IMR-90 (cell line): Measurements from ENCODE around the gene STXBP2. TPM values are rescaled to one million over a fixed set of nuclear protein-coding genes. Genes with fewer than 3 reads are reported as not detected.

Experiments
- ATAC-seq: fragments of 200-7000 bp; cut with Tn5 transposase; 2 replicates; pipeline ENCODE4 v1.9.1; 2020; ENCODE audit warnings: low read depth, mild to moderate bottlenecking, moderate library complexity
- BruUV-seq: library from RNA; stranded (reverse); fragments of 400-500 nt; replicated peaks from 2 replicates; lab custom pipeline; 2021; lab: Mats Ljungman, UMichigan
- CTCF ChIA-PET: fragments of 300-600 bp; formaldehyde crosslinking; extraction: SDS; loops from one replicate; lab custom pipeline; 2021; ENCODE audit warnings: antibody characterized with exemption; lab: Yijun Ruan, JAX
- POLR2A ChIA-PET: fragments of 300-600 bp; sonication (Branson Sonifier 250); formaldehyde crosslinking; loops from one replicate; lab custom pipeline; 2022; ENCODE audit warnings: antibody characterized with exemption; ENCODE audit not compliant: unreplicated experiment; lab: Charles Lee
- DNase-seq: peaks from one replicate; pipeline ENCODE4 v3.0.0; 2013
- H2AFZ ChIP-seq: replicated peaks from 2 replicates; pipeline ENCODE3; 2013; ENCODE audit warnings: low read length, mild to moderate bottlenecking; ENCODE audit not compliant: poor library complexity
- H2AK5ac ChIP-seq: 2 replicates; pipeline ENCODE4 v1.6.1; 2013; ENCODE audit warnings: low read depth, low read length, inconsistent platforms
- H2AK9ac ChIP-seq: replicated peaks from 2 replicates; pipeline ENCODE3; 2013; ENCODE audit warnings: mild to moderate bottlenecking, low read depth, low read length, moderate library complexity; ENCODE audit not compliant: poor library complexity
- H2BK120ac ChIP-seq: 2 replicates; pipeline ENCODE4 v1.6.1; 2013; ENCODE audit warnings: low read depth, low read length, inconsistent platforms
- H2BK15ac ChIP-seq: 3 replicates; pipeline ENCODE4 v1.6.1; 2013; ENCODE audit warnings: low read depth, low read length, inconsistent platforms
- H2BK20ac ChIP-seq: 2 replicates; pipeline ENCODE4 v1.6.1; 2013; ENCODE audit warnings: low read depth, mild to moderate bottlenecking, inconsistent platforms, low read length, moderate library complexity
- H2BK5ac ChIP-seq: 2 replicates; pipeline ENCODE4 v1.6.1; 2013; ENCODE audit warnings: mild to moderate bottlenecking, low read depth, low read length, inconsistent platforms; ENCODE audit not compliant: poor library complexity, severe bottlenecking
- H3K14ac ChIP-seq: replicated peaks from 2 replicates; pipeline ENCODE4 v1.6.1; 2013; ENCODE audit warnings: low read depth, low read length, inconsistent platforms
- H3K18ac ChIP-seq: 2 replicates; pipeline ENCODE4 v1.6.1; 2013; ENCODE audit warnings: low read depth, low read length, control low read depth
- H3K23ac ChIP-seq: 2 replicates; pipeline ENCODE4 v1.6.1; 2013; ENCODE audit warnings: low read depth, low read length, inconsistent platforms
- H3K27ac ChIP-seq: 2 replicates; pipeline ENCODE4 v1.5.1; 2013; ENCODE audit warnings: mild to moderate bottlenecking, control low read depth, low read length; ENCODE audit not compliant: insufficient read depth
- H3K27me3 ChIP-seq: 2 replicates; pipeline ENCODE4 v1.6.1; 2013; ENCODE audit warnings: low read length; ENCODE audit not compliant: control insufficient read depth, insufficient read depth
- H3K36me3 ChIP-seq: 2 replicates; pipeline ENCODE4 v1.6.1; 2013; ENCODE audit warnings: low read length, mixed read lengths; ENCODE audit not compliant: control insufficient read depth, insufficient read depth
- H3K4ac ChIP-seq: 2 replicates; pipeline ENCODE4 v1.6.1; 2013; ENCODE audit warnings: low read depth, low read length, inconsistent platforms
- H3K4me1 ChIP-seq: 2 replicates; pipeline ENCODE4 v1.6.1; 2013; ENCODE audit warnings: low read length, mixed read lengths; ENCODE audit not compliant: control insufficient read depth, insufficient read depth
- H3K4me2 ChIP-seq: 2 replicates; pipeline ENCODE4 v1.6.1; 2013; ENCODE audit warnings: low read depth, mild to moderate bottlenecking, control low read depth, low read length, moderate library complexity
- H3K4me3 ChIP-seq: 2 replicates; pipeline ENCODE4 v1.5.1; 2013; ENCODE audit warnings: low read depth, mild to moderate bottlenecking, control low read depth, low read length, moderate library complexity; ENCODE audit not compliant: insufficient read depth
- H3K56ac ChIP-seq: 2 replicates; pipeline ENCODE4 v1.6.1; 2013; ENCODE audit warnings: low read length, inconsistent platforms; ENCODE audit not compliant: insufficient read depth; ENCODE audit errors: extremely low read depth
- H3K79me1 ChIP-seq, 2 experiments: 2 replicates each; pipeline ENCODE4 v1.6.1; 2013; ENCODE audit warnings: low read length in 2 of 2, inconsistent platforms in 1 of 2, low read depth in 1 of 2
- H3K9ac ChIP-seq: 2 replicates; pipeline ENCODE4 v1.6.1; 2013; ENCODE audit warnings: low read depth, low read length, control low read depth
- H3K9me1 ChIP-seq: 2 replicates; pipeline ENCODE4 v1.6.1; 2013; ENCODE audit warnings: low read length, inconsistent platforms; ENCODE audit not compliant: insufficient read depth
- H3K9me3 ChIP-seq: 2 replicates; pipeline ENCODE4 v1.6.1; 2013; ENCODE audit warnings: low read length; ENCODE audit not compliant: control insufficient read depth, insufficient read depth
- H4K20me1 ChIP-seq: 2 replicates; pipeline ENCODE4 v1.6.1; 2013; ENCODE audit warnings: low read length, inconsistent platforms; ENCODE audit not compliant: insufficient read depth
- H4K5ac ChIP-seq: 2 replicates; pipeline ENCODE4 v1.6.1; 2013; ENCODE audit warnings: mild to moderate bottlenecking, low read depth, low read length, control low read depth
- H4K8ac ChIP-seq, 2 experiments: 2 replicates each; pipeline ENCODE4 v1.6.1; 2013; ENCODE audit warnings: low read depth in 2 of 2, low read length in 2 of 2, control low read depth in 1 of 2, inconsistent platforms in 1 of 2
- H4K91ac ChIP-seq: 2 replicates; pipeline ENCODE4 v1.6.1; 2013; ENCODE audit warnings: low read depth, low read length, inconsistent platforms; ENCODE audit not compliant: insufficient read depth
- BHLHE40 ChIP-seq: fragments of 150-350 bp; IDR thresholded peaks from 2 replicates; pipeline ENCODE4 v1.6.1; 2016; ENCODE audit warnings: mild to moderate bottlenecking, low read depth, low read length
- CEBPB ChIP-seq: IDR thresholded peaks from 2 replicates; pipeline ENCODE4 v1.6.1; 2012; ENCODE audit warnings: low read depth, low read length, improper control_type of control experiment
- CHD1 ChIP-seq: IDR thresholded peaks from 2 replicates; pipeline ENCODE4 v1.6.1; 2012; ENCODE audit warnings: low read depth, low read length, improper control_type of control experiment
- FOS ChIP-seq: fragments of 150-350 bp; IDR thresholded peaks from 2 replicates; pipeline ENCODE4 v1.6.1; 2016; ENCODE audit warnings: low read depth, low read length
- MAFK ChIP-seq: IDR thresholded peaks from 2 replicates; pipeline ENCODE4 v1.6.1; 2012; ENCODE audit warnings: low read depth, low read length, improper control_type of control experiment
- MAZ ChIP-seq: IDR thresholded peaks from 2 replicates; pipeline ENCODE4 v1.6.1; 2012; ENCODE audit warnings: low read depth, mild to moderate bottlenecking, low read length, improper control_type of control experiment, moderate library complexity, borderline replicate concordance
- MXI1 ChIP-seq: IDR thresholded peaks from 2 replicates; pipeline ENCODE4 v1.6.1; 2012; ENCODE audit warnings: low read depth, mild to moderate bottlenecking, low read length, moderate library complexity, borderline replicate concordance
- NFE2L2 ChIP-seq: fragments of 150-350 bp; IDR thresholded peaks from 2 replicates; pipeline ENCODE4 v1.6.1; 2016; ENCODE audit warnings: low read depth, mild to moderate bottlenecking, low read length
- POLR2A ChIP-seq: IDR thresholded peaks from 2 replicates; pipeline ENCODE4 v1.6.1; 2012; ENCODE audit warnings: mild to moderate bottlenecking, low read depth, low read length
- RAD21 ChIP-seq: IDR thresholded peaks from 2 replicates; pipeline ENCODE4 v1.6.1; 2012; ENCODE audit warnings: low read length, improper control_type of control experiment
- RCOR1 ChIP-seq: IDR thresholded peaks from 2 replicates; pipeline ENCODE4 v1.6.1; 2012; ENCODE audit warnings: mild to moderate bottlenecking, low read length, improper control_type of control experiment; ENCODE audit not compliant: insufficient replicate concordance
- RFX5 ChIP-seq: IDR thresholded peaks from 2 replicates; pipeline ENCODE4 v1.8.0; 2012; ENCODE audit warnings: low read depth, mild to moderate bottlenecking, low read length, moderate library complexity
- SMC3 ChIP-seq: fragments of 150-350 bp; IDR thresholded peaks from 2 replicates; pipeline ENCODE4 v1.6.1; 2016; ENCODE audit warnings: low read depth, mild to moderate bottlenecking, antibody characterized with exemption, low read length, moderate library complexity
- WGBS, 2 experiments: methylation state at CpG; one replicate each; pipeline versions ENCODE4 v1.1.5 to v1.1.7; 2013; ENCODE audit warnings: missing lambda C conversion rate in 2 of 2; ENCODE audit not compliant: insufficient read length in 1 of 2; ENCODE audit errors: extremely low coverage in 2 of 2; 5-methylcytosine and 5-hydroxymethylcytosine counted together
- dilution Hi-C: fragments of 300-500 bp; cut with HindIII; formaldehyde crosslinking; loops from one replicate; pipeline ENCODE4 v1.14.3; 2018; ENCODE audit warnings: low sequenced_read_pairs; ENCODE audit not compliant: unreplicated experiment
- in situ Hi-C: fragments of 300-500 bp; cut with MboI; formaldehyde crosslinking; loops from 3 replicates; pipeline ENCODE4 v1.14.3; 2019; ENCODE audit warnings: low sequenced_read_pairs, inconsistent platforms, mixed read lengths
- intact Hi-C: fragments of 100-400 bp; cut with micrococcal nuclease; formaldehyde crosslinking; loops from 2 replicates; pipeline ENCODE4 v1.10.0; 2022
- polyA plus RNA-seq, 3 experiments: library from polyadenylated mRNA; depleted of rRNA; stranded (reverse); fragments of >200 nt; gene quantifications; 2 replicates each; pipeline ENCODE4 v1.2.3, GENCODE V29; 2012; ENCODE audit warnings: low replicate concordance in 1 of 3
- total RNA-seq: library from RNA; depleted of rRNA; stranded (reverse); fragments of >200 nt; gene quantifications from 2 replicates; pipeline ENCODE4 v1.2.3, GENCODE V29; 2012
- TF ChIP-seq, protein P1 (sequence below): fragments of 150-350 bp; IDR thresholded peaks from 2 replicates; pipeline ENCODE4 v1.6.1; 2017; ENCODE audit warnings: mild to moderate bottlenecking, antibody characterized with exemption, low read length, low read depth
- TF ChIP-seq, protein P2 (sequence below): conservative IDR thresholded peaks from 2 replicates; pipeline ENCODE4 v1.5.1; 2012; ENCODE audit warnings: mild to moderate bottlenecking, low read depth, low read length, improper control_type of control experiment
- TF ChIP-seq, protein P3 (sequence below): fragments of 150-350 bp; IDR thresholded peaks from 2 replicates; pipeline ENCODE4 v1.6.1; 2016; ENCODE audit warnings: low read depth, mild to moderate bottlenecking, low read length, moderate library complexity, borderline replicate concordance

The STXBP2 gene
- total and polyA plus RNA-seq, 2 of the 4 experiments (the other 2 are of a cell fraction) = 3.9 to 12.6 TPM

DNA sequence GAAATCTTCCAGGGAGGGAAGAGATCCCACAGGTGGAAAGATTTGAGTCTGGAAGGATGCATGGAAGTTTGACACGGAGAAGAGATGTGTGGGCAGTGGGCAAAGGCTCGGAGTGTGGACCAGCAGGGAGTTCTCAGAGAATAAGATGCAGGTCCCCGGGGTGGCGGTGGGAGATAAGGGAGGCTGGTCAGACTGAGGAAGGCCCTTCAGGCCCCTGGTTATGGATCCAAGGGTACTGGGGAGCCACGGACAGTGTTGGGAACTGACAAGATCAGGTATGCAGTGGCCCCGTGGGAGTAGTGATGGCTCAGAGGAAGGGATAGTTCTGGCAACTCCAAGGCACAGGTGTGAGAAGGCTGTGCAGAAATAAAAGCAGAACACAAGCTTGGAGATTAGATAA is 38.7 kb upstream of the STXBP2 start:
- Histone ChIP-seq H3K4ac (no peak overlapping the region), H3K9me1 (no peaks in the 10 kb centered on the region), H3K79me1 (no peaks in the 10 kb centered on the region), H3K27ac (no peak overlapping the region), H3K23ac (no peak overlapping the region), H3K18ac (no peak overlapping the region), H3K4me2 (no peak overlapping the region), H2BK15ac (no peak overlapping the region), H4K8ac (no peak overlapping the region), H2BK120ac (no peak overlapping the region), H2BK20ac (no peak overlapping the region), H4K91ac (no peak overlapping the region), H2AFZ (no peak overlapping the region), H3K56ac (no peak overlapping the region), H3K27me3 (peaks cover 39% of the 10 kb centered on the region), H4K5ac (no peak overlapping the region), H2BK5ac (no peak overlapping the region), H3K14ac (no peak overlapping the region), H3K36me3 (no peaks in the 10 kb centered on the region), H2AK5ac (no peak overlapping the region), H2AK9ac (no peak overlapping the region), H3K9me3 (no peaks in the 10 kb centered on the region), H3K4me3 (no peak overlapping the region), H4K20me1 (no peaks in the 10 kb centered on the region), H3K4me1 (no peaks in the 10 kb centered on the region), H3K9ac (no peak overlapping the region)
- in situ Hi-C loops (no loop called here), dilution Hi-C loops (no loop called here), intact Hi-C loops (no loop called here)
- DNase-seq (no peak), ATAC-seq (no peak)
- WGBS, 2 experiments = 70% methylated on average over 4 of the region's 6 CpGs; no CpG with 5 or more reads in 1 of the 2 experiments
- BruUV-seq = no TSS peak
- ChIA-PET CTCF (interaction anchor here (1.0 kb wide), 1 partner anchor 244 kb away, joined by 3 read pairs; no protein-coding TSS in a partner anchor), POLR2A (no interaction called here)
- no peak for TF ChIP-seq MXI1
- no peak for TF ChIP-seq CHD1
- TF ChIP-seq BHLHE40 = no peak
- TF ChIP-seq RAD21 = no peak
- TF ChIP-seq RFX5 = no peak
- no peak for TF ChIP-seq RCOR1
- TF ChIP-seq SMC3 = no peak
- TF ChIP-seq NFE2L2 = no peak
- TF ChIP-seq CEBPB = no peak
- TF ChIP-seq, protein P1, sequence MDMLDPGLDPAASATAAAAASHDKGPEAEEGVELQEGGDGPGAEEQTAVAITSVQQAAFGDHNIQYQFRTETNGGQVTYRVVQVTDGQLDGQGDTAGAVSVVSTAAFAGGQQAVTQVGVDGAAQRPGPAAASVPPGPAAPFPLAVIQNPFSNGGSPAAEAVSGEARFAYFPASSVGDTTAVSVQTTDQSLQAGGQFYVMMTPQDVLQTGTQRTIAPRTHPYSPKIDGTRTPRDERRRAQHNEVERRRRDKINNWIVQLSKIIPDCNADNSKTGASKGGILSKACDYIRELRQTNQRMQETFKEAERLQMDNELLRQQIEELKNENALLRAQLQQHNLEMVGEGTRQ = no peak
- no peak for TF ChIP-seq POLR2A
- TF ChIP-seq, protein P2, sequence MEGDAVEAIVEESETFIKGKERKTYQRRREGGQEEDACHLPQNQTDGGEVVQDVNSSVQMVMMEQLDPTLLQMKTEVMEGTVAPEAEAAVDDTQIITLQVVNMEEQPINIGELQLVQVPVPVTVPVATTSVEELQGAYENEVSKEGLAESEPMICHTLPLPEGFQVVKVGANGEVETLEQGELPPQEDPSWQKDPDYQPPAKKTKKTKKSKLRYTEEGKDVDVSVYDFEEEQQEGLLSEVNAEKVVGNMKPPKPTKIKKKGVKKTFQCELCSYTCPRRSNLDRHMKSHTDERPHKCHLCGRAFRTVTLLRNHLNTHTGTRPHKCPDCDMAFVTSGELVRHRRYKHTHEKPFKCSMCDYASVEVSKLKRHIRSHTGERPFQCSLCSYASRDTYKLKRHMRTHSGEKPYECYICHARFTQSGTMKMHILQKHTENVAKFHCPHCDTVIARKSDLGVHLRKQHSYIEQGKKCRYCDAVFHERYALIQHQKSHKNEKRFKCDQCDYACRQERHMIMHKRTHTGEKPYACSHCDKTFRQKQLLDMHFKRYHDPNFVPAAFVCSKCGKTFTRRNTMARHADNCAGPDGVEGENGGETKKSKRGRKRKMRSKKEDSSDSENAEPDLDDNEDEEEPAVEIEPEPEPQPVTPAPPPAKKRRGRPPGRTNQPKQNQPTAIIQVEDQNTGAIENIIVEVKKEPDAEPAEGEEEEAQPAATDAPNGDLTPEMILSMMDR = no peak
- TF ChIP-seq MAZ = no peak
- no peak for TF ChIP-seq MAFK
- TF ChIP-seq FOS = no peak
- TF ChIP-seq, protein P3, sequence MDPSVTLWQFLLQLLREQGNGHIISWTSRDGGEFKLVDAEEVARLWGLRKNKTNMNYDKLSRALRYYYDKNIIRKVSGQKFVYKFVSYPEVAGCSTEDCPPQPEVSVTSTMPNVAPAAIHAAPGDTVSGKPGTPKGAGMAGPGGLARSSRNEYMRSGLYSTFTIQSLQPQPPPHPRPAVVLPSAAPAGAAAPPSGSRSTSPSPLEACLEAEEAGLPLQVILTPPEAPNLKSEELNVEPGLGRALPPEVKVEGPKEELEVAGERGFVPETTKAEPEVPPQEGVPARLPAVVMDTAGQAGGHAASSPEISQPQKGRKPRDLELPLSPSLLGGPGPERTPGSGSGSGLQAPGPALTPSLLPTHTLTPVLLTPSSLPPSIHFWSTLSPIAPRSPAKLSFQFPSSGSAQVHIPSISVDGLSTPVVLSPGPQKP = no peak
